NCI-H1105 (cell line): Measurements from ENCODE around the gene MDK.
"Not testable (repeated sequence)": the region's sequence is repeated elsewhere in the genome, so short reads cannot be mapped to it uniquely, and the experiment has no call there.

Experiments used
- DNase-seq: peaks from one replicate; lab custom pipeline; 2025; lab: John Stamatoyannopoulos, UW

The MDK gene

DNA sequence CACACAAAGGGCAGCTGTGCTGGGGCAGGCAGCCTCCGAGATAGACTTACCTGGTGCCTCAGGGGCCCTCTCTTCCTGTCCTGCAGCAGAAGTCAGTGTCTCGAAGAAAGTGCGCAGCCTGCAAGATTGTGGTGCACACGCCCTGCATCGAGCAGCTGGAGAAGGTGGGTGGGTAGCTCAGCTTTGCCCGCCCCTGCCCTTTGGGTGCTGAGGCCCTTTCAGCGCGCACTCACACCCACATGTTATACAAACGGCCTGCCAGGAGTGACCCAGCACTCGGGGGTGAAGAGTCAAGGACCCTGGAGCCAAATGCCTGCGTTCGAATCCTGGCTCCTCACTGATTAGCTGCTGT is 13.6 kb upstream of the MDK start:
- DNase-seq, result no peak

GRCh38 chr11:46369458-46370152 is 11.9 kb upstream of the MDK start:
- peak; percentile 38 for DNase-seq

DNA sequence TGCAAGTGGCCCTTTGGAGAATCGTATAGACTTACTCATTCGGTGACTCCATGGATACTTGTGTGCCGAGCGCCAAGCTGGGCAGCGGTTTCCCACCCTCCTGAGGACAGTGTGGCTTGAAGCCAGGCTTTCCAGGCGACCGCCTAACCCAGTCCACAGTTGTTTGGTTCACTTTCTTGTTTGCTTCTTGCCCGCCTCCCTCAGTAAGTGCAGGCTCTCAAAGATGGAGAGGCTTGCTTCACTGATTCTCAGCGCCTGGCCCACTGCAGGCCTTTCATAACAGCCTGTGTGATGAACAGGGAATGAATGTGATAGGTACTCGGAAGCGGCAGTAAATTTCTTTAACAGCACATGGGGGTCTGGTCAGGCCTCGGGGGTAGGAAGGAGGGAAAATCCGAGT is 11.2 kb upstream of the MDK start:
- DNase-seq, result no peak

DNA sequence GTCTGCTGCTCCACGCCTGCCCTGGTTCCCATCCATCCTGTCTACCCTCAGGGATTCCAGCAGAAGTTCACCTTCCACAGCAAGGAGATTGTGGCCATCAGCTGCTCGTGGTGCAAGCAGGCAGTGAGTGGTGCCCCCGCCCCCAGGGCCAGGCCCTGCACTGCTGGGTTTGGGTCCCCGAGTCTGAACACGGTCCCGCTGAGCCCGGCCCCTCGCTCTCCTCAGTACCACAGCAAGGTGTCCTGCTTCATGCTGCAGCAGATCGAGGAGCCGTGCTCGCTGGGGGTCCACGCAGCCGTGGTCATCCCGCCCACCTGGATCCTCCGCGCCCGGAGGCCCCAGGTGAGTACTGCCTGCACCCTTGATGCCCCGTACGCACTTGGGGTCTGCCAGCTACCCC is 10.2 kb upstream of the MDK start:
- DNase-seq, result not testable (repeated sequence)

DNA sequence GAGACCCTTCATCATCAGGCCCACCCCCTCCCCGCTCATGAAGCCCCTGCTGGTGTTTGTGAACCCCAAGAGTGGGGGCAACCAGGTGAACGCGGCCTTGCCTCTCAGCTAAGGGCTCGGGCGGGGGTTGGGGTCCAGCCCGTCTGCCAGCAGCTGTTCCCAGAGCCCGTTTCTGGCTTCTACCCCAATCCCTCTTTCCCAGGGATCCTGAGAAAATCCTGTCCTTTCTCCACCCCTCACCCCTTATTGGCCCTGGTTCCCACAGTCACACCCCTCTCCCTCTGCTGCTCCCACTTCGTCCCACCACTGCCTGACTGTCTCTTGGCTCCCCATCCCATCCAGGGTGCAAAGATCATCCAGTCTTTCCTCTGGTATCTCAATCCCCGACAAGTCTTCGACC is 9.4 kb upstream of the MDK start:
- no peak for DNase-seq

GRCh38 chr11:46372501-46372900 is 9.0 kb upstream of the MDK start:
- not testable (repeated sequence) for DNase-seq

DNA sequence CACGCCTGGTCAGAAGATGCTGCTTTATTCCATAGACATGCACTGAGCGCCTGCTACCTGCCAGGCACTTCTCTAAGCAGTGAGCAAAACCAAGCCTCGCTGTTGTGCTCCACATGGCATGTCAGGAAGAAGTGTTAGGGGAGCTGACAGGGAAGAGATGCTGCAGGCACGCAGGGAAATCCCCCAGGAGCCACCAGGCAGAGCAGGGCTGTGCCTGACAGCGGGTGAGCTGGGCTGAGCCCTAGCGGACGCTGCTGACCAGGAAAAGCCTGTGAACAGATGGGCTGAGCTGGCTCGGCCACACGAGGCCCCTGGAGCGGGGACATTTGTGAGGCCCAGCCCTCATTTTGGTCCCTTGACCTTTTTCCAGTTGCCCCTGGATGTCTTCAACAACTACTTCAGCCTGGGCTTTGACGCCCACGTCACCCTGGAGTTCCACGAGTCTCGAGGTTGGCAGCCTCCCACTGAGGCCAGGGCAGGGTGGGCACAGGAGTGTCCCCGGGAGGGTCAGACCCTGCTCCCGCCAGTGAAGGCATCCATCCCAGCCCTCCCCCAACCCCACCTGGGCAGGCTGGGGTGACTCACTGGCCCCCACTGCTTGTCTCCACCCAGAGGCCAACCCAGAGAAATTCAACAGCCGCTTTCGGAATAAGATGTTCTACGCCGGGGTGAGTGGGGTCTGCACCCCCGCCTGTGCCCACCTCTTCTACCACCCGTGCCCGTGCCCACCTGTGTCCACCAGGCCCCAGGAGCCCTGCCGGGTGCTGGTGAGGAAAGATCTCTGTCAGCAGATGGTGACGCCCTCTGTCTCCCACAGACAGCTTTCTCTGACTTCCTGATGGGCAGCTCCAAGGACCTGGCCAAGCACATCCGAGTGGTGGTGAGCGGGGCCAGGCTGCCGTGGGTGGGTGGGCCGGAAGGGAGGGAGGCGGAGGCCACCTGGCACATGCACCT is 7.4 kb upstream of the MDK start:
- DNase-seq, result no peak

DNA sequence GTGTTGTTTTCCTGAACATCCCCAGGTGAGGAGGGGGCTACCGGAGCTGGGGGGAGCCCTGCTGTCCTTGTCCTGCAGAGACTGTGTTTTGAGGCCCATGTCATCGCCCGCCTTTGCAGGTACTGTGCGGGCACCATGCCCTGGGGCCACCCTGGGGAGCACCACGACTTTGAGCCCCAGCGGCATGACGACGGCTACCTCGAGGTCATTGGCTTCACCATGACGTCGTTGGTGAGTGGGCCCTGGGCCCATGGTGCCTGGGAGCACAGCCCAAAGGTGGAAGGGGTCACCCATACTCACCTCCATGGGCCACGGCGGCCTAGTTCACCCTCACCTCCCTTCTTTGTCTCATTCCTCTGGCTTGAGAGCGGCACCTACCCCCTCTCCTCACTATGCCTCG is 6.7 kb upstream of the MDK start:
- DNase-seq, result no peak

DNA sequence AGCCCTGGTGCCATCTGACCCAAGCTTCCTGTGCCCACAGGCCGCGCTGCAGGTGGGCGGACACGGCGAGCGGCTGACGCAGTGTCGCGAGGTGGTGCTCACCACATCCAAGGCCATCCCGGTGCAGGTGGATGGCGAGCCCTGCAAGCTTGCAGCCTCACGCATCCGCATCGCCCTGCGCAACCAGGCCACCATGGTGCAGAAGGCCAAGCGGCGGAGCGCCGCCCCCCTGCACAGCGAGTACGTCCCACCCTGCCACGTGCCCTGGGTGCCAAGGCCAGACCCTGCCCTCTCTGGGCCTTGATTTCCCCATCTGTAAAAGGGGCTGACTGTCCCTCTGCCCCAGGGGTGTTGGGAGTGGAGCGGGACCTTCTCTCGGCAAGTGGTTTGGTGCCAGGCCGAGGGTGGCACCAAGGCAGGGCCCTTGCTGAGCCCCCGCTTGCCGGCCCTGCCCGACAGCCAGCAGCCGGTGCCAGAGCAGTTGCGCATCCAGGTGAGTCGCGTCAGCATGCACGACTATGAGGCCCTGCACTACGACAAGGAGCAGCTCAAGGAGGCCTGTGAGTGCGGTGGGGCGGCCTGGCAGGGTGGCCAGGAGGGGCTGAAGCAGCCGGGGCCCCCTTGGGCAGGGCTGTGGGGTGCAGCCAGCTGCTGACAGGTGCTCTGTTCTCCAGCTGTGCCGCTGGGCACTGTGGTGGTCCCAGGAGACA is 5.9 kb upstream of the MDK start:
- no peak for DNase-seq

GRCh38 chr11:46376258-46377050 is 5.0 kb upstream of the MDK start:
- no peak for DNase-seq

DNA sequence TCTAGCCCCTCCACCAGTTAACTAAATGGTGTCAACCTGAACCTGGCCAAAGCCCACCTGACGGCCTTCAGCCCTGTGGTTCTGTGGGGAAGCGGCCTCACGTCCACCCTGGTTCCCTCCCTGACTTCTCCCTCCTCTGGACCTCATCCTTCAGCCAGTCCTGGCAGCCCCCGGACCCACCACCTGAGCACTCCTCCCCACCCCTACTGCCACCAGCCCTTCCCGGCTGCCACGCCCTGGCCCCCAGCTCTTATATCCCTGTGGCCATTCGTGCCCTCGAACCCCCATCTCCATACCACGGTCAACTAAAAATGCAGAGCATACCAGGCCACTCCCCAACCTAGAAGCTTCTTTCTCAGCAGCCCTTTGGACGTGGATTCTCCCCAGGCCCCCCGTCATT is 4.2 kb upstream of the MDK start:
- no peak for DNase-seq

- DNase-seq, result no peak
Measured at GRCh38 chr11:46377831-46378230, 3.6 kb upstream of the MDK start.

DNA sequence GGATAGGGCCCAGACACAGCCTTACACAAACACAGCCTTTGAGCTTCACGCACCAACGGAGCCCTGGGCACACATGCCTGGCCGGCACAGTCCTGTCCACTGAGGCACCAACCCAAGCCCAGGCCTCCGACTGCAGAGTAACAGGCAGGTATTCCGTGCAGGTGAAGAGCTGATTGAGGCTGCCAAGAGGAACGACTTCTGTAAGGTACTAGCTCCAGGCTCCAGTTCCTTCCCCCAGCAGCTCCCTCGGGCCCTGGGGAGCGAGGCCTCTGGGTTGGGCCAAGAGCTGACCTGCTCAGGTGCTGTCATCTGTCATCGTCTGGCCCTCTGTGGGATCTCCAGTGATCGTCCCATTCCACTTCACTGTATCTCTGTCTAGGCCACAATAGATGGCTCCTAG is 3.2 kb upstream of the MDK start:
- no peak for DNase-seq

GRCh38 chr11:46378811-46379481 is 2.5 kb upstream of the MDK start:
- DNase-seq, result no peak

GRCh38 chr11:46379482-46380293 is 1.8 kb upstream of the MDK start:
- DNase-seq, result not testable (repeated sequence)

DNA sequence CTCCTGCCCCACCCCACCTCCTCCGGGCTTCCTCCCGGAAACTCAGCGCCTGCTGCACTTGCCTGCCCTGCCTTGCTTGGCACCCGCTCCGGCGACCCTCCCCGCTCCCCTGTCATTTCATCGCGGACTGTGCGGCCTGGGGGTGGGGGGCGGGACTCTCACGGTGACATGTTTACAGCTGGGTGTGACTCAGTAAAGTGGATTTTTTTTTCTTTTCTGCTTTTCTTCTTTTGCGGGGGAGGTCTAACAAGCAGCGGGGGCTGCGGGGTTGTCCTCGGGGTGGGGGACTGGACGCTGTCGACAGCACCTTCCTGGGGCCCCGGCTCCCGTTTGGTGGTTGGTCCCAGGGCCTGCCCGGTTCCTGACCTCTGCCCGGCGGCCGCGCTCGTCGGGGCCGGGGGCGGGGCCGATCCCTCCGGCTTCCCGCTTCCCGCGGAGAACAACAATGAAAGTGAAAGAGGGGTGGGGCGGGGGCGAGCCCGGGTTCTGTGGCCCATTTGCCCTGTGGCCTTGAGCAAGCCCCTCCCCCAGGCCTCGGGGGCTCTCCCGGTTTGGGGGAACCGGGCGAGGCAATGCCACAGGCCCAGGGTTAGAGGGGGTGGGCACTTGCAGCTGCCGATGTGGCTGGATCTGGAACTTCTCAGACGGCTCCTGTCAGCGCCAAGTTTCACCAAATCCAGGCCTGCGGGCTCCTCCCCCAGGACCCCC is 975 bp upstream of the MDK start:
- peak; percentile 72 for DNase-seq

GRCh38 chr11:46381819-46382645 is 563 bp downstream of the MDK start:
- DNase-seq, result peak; percentile 41

DNA sequence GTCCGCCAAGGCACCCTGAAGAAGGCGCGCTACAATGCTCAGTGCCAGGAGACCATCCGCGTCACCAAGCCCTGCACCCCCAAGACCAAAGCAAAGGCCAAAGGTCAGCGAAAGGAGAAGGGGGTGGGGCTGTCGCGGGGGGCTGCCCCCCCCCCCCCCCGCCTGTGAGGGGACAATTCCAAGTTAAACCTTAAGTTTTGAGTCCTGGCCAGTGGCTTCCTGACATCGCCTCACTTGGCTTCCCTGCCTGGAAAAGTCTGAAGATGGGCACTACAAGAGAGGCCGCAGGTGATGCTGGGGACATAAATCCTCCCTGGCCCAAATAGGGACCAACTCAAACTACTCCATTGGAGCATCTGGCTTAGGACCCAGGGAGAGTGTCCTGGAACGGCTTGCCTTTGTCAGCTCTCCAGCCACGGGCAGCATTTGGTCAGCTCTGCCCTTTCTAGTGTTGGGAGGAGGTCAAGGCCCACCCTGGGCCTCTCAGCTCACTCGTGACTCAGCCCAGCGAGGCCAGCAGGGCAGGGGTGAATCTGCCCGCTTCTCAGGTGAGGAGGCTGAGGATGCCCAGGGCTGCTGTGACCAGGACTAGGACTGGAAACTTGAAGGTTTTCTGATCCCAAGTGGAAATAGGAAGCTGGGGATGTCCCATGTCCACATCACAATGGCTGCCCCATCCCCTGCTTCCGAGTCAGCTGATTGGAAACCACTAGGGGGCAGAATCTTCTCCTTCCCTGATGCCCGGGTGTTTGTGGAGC is 1.4 kb downstream of the MDK start:
- DNase-seq, result peak; percentile 31
